Stimulated activated naive CD4-positive, alpha-beta T cell (primary cell): Measurements from ENCODE around the gene TOR2A.

Source experiments
- DNase-seq, 6 experiments: peaks; one replicate each; lab custom pipeline; 2025; lab: John Stamatoyannopoulos, UW

The TOR2A gene

DNA sequence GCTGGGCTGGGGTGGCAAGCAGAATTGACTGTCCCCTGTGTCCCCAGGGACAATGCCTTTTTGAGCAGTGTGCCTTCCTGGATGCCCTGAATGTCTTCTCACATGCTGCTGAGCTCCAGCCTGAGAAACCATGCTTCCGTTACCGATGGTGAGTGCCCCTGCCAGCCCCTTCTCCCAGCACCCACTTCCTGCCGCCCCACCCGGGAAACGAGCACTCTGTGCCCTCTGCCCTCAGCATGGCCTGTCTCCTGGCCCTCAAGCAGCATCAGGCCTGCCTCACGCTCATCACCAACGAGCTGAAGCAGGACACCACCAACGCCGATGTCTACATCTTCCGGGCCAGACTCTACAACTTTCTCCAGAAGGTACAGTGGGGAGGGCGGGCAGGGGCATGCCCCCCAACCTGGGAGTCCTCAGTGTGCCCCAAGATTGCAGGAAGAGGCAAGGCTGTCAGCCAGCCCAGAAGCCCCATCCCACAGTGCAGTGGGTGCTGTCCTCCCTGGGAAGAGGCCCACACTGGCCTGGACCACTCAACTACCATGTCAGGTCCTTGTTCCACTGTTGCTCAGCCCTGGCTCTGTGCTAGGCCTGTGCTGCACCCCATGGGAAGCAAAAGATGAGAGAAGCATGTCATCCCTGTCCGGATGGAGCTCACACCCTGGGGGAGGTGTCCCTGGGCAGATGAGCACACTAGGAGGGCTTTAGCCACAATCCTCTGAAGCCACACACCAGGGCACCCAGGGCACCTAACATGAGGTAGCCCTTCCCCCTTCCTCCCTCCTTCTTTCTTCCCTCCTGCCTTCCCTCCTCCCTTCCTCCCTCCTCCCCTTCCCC is 14.8 kb downstream of the TOR2A start:
- DNase-seq, result peak in 4 of 6 experiments; percentile 5 to 37 (median 12)

- DNase-seq, result no peak
Observed at GRCh38 chr9:127717766-127718165, 17.3 kb downstream of the TOR2A start.

GRCh38 chr9:127716412-127716811 is 18.7 kb downstream of the TOR2A start:
- DNase-seq, result no peak

GRCh38 chr9:127715470-127716337 is 19.4 kb downstream of the TOR2A start, which contains the start of the genes PTRH1 and TTC16:
TSS of gene PTRH1 (minus strand) at chr9:127715663. CDS start at chr9:127715639, 24 bp downstream.
TSS of gene TTC16 (plus strand) at chr9:127716079. CDS start at chr9:127716146, 67 bp downstream.
- DNase-seq, result peak; percentile 92 to 99 (median 96)

GRCh38 chr9:127714951-127715469 is 20.1 kb downstream of the TOR2A start:
- DNase-seq, result no peak

- no peak for DNase-seq
Observed at GRCh38 chr9:127714020-127714750, 20.9 kb downstream of the TOR2A start.

GRCh38 chr9:127712867-127713266 is 22.2 kb downstream of the TOR2A start:
- no peak for DNase-seq

DNA sequence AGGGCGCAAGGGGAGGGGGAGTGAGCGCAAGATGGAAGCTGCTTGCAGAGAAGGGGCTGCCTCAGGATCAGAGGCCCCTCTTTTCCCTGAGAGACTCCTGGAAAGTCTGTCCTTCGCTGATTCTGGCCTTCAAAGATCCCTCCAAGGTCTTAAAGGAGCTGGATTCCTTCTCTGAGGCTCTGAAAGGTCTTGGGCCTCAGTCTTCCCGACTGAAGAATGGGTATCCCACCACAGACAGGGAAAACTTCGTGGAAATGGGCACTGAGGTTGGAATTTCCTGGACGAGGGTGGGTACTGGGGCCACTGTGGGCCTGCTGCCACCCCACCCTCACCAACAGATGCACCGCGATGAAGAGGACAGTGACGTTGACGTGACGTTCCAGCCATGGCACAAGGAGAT is 22.7 kb downstream of the TOR2A start:
- no peak for DNase-seq

DNA sequence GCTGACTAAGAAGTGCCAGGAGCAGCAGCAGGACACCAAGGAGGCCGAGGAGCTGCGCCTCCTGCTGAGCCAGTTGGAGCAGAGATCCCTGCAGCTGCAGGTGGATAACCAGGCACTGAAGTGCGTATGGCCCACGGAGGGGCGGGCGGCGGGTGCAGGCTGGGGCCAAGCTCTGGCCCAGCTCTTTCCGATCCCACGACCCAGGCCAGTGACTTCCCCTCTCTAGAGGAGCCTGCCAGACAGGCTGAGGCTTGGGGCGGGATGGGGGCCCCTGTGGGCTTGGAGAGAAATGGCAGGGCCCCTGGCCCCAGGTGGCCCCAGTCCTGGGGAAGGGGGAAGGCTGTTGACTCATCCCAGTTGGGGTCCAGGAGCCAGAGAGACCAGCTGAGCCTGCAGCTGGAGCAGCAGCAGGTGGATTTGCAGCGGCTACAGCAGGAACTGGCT is 23.2 kb downstream of the TOR2A start:
- no peak for DNase-seq

DNA sequence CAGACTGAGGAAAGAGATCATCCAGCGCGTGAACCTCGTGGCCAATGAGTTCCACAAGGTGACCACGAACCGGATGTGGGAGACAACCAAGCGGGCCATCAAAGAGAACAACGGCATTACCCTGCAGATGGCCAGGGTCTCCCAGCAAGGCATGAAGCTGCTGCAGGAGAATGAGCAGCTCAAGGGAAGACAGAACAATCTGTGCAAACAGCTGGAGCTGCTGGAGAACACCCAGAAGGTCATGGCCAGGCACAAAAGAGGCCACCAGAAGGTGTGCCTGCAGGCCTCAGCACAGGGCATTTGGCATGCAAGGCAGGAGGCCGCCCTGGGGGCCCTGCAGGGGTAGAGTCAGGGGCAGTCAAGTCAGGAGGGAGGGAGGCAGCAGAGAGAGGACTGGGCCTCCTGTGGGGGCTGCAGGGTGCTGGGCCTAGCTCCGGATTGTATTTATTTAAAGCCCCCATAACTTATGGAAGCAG is 23.8 kb downstream of the TOR2A start:
- DNase-seq, result no peak

DNA sequence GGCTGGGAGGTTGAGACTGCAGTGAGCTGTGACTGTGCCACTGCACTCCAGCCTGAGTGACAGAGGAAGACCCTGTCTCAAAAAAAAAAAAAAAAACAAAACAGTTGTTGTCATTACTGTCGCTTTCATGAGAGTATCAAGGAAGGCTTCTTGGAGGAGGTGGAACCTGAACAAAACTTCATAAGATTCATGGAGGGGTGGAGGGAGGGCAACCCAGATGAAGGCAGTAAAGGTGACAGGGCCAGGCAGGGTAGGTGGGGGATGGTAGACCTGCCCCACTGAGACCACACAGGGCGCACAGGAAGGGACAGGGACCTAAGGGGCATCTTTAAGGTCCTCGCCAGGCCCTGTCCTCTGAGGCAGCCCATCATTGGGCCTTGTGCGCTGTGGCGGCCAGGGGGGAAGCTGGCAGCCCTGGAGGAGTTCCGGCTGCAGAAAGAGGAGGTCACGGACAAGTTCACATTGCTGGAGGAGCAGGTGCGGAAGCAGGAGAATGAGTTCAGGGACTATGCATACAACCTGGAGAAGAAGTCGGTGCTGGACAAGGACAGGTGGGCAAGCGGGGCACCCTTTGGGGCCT is 24.8 kb downstream of the TOR2A start:
- DNase-seq, result no peak

DNA sequence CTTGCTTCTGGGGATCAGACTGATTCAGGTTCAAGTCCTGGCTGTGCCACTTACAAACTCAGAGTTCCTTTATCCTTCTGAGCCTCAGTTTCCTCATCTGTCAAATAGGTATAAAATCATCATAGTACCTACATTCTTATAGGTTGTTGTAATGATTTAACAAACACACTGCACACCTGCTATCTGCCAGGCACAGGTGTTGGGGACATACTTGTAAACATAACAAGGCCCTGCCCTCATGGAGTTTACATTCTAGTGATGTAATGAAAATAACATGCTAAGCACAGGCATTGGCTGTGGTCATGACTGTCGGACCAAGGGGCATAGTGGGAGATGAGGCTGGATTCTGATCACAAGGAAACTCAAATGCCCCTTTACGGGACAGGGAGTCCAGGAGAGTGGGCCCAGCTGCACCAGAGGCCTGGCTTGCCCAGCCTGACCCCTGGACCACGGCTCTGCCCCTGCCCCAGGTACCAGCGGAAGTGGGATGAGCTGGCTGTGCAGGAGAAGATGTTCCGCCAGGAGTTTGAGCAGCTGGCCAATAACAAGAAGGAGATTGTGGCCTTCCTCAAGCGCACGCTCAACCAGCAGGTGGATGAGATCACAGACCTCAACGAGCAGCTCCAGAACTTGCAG is 26.0 kb downstream of the TOR2A start:
- DNase-seq, result no peak

GRCh38 chr9:127707766-127708165 is 27.3 kb downstream of the TOR2A start:
- DNase-seq, result no peak

GRCh38 chr9:127706836-127707241 is 28.3 kb downstream of the TOR2A start, which contains the start of gene CFAP157:
TSS of gene CFAP157 (plus strand) at chr9:127706988. CDS start at chr9:127707032, 44 bp downstream.
- DNase-seq, result no peak

GRCh38 chr9:127705577-127706379 is 29.3 kb downstream of the TOR2A start:
- DNase-seq, result no peak

- no peak for DNase-seq
Observed at GRCh38 chr9:127703289-127703946, 31.7 kb downstream of the TOR2A start.

DNA sequence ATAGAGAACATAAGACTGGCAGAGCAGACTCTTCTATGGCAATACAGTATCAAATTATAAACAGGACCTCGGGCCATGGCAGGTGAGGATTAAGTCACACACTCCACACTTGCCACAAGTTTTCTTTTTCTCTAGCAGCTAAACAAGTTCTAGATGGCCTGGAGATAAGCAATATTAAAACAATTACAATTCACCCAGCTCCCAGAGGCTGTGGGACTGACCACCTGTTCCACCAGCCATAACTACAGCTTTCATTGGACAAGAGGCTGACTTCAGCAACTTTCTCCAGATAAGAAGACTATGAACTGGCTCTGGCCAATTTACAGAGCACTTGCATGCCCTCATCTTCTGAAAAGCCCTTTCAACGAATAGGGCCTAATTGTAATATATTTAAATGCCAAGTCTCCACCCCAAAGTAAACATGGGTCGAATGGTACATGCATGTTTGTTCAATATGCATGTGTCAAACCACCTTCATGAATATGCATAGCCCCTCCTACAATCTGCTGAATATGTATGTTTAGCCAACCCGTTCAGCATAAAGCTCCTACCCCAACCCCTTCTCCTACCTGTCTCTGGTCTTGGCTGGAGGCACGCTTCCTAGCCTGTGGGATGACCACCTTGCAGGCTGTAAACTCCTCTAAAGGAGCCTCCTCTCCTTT is 34.4 kb downstream of the TOR2A start:
- DNase-seq, result no peak

DNA sequence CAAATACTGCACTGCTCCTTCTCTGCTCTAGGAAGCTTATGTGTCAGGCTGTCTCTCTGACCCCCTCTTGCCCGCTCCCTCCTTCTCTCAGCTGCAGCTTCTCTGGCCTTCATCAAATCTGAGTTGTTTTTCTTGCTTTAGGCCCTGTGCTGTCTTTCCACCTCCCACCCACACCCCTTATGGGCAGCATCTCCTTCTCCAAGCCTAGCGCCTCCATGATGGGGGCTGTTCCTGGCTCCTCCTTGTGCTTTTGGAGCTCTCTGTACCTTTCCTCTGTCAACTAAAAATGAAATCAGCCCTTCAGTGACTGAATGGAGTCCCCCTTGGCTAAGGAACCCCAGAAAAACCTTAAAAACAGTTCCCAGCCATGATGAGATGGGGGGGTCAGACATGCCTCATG is 35.0 kb downstream of the TOR2A start:
- no peak for DNase-seq
